Stimulated activated effector memory CD8-positive, alpha-beta T cell treated with anti-CD3 and anti-CD28 coated beads, Interleukin-12 subunit alpha, Interleukin-12 subunit beta, amount 100 ng/mL, for 72 hours (primary cell): ENCODE data around the gene SLC9A3.

Source experiments
- ATAC-seq: fragments of 150-1000 bp; cut with Tn5 transposase; 2 replicates; pipeline ENCODE4 v1.10.0; 2021
- DNase-seq, 2 donors: peaks; one replicate each; pipeline ENCODE4 v3.0.0; 2021 to 2022; ENCODE audit warnings: low spot score in 2 of 2
- H3K27ac Mint-ChIP-seq: one replicate; pipeline ENCODE4 v1.8.0; 2022; ENCODE audit warnings: mild to moderate bottlenecking, mixed read lengths
- H3K36me3 Mint-ChIP-seq: one replicate; pipeline ENCODE4 v1.8.0; 2022; ENCODE audit warnings: mild to moderate bottlenecking, mixed read lengths
- H3K4me1 Mint-ChIP-seq: one replicate; pipeline ENCODE4 v1.8.0; 2022; ENCODE audit warnings: mixed read lengths
- H3K4me3 Mint-ChIP-seq: one replicate; pipeline ENCODE4 v1.8.0; 2022; ENCODE audit warnings: mild to moderate bottlenecking, mixed read lengths
- H3K9me3 Mint-ChIP-seq: one replicate; pipeline ENCODE4 v1.8.0; 2022; ENCODE audit warnings: mixed read lengths

SLC9A3 gene

DNA sequence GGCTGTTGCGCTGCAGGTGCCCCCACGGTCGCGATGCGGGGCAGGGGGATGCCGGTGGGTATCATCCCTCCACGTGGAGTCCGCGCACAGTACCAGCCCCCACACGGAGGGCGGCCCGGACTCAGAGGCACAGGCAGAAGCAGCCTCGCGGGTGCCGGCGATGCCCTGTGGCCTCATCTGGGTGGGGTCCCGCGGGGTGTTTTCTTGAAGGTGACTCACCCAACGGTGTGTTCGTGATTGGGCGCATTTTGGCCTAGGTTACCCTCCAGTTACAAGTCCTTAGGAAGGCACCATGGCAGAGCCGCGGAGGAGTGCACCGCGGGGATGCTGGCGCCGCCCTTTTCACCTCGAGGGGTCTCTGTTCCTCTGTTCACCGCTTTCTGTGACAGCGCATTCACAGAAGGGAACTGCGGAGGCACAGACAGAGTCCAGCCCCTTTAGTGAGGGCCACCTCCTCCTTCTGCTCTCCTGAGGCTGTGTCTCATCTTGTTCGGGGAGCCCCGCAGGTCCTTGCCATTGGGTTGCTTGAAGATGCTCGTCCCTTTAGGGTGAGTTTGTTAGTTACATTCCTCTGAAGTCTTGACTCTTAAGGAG lies 102.9 kb downstream of the SLC9A3 start:
- Mint-ChIP-seq H3K4me1 (peaks cover 36% of the 10 kb centered on the region), H3K4me3 (no peak overlapping the region), H3K9me3 (no peaks in the 10 kb centered on the region), H3K27ac (no peak overlapping the region), H3K36me3 (peaks cover 12% of the 10 kb centered on the region)
- DNase-seq (no peak), ATAC-seq (no peak)

DNA sequence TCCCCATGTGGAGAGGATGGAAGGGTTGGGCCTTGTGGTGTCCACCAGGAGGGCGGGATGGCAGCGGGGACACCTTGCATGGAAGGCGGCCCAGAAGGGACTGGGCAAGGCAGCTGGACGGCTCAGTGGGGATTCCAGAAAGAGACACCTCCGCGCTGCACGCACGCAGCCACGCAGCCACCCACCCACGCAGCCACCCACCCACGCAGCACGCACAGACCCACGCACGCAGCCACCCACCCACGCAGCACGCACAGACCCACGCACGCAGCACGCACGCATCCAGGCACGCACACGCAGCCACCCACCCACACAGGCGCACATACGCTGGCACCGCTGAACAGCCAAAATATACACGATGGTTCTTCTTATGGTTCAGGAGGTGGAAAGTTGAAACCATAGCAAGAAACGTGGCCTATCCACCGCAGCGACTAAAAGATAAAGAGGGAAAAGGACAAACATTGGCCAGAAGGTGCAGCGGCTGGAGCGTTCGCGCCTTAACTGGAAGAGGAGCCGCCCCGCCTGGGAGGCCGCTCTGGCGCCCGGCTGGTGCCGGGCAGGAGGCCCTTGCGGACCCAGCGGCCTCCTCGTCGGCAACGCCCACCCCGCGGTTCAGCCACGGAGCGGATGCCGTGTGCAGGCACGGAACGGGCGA lies 103.5 kb downstream of the SLC9A3 start:
- no peak overlapping the region for H3K27ac Mint-ChIP-seq
- no peaks in the 10 kb centered on the region for H3K9me3 Mint-ChIP-seq
- H3K4me1 Mint-ChIP-seq: peaks cover 36% of the 10 kb centered on the region
- DNase-seq (no peak), ATAC-seq (no peak)
- H3K4me3 Mint-ChIP-seq: no peak overlapping the region
- H3K36me3 Mint-ChIP-seq: peaks cover 9% of the 10 kb centered on the region
